NT2/D1 (cell line): ENCODE data around the gene TMA7B.

Experiments used
- SUZ12 ChIP-seq: IDR thresholded peaks from 2 replicates; pipeline ENCODE4 v1.6.1; 2011; ENCODE audit not compliant: insufficient read length, insufficient read depth; ENCODE audit errors: extremely low read depth
- ZNF274 ChIP-seq: IDR thresholded peaks from 2 replicates; pipeline ENCODE4 v1.6.1; 2011; ENCODE audit warnings: mild to moderate bottlenecking, low read depth, low read length

GRCh38 chr22:39989633-39990032, 29.4 kb downstream of the TMA7B start:
- TF ChIP-seq SUZ12 (no peak), ZNF274 (no peak)
